HT-29 (cell line): ENCODE measurements around the gene DEXI. TPM values are rescaled to one million over a fixed set of nuclear protein-coding genes. Genes with fewer than 3 reads are reported as not detected.
"Not testable (repeated sequence)": the region's sequence is repeated elsewhere in the genome, so short reads cannot be mapped to it uniquely, and the experiment has no call there.

Experiments
- DNase-seq: peaks from one replicate; pipeline ENCODE4 v3.0.0-alpha.2; 2015; ENCODE audit warnings: low spot score
- total RNA-seq: library from RNA; depleted of rRNA; stranded (reverse); fragments of >200 nt; shearing (Covaris generic); gene quantifications from 2 replicates; pipeline ENCODE4 v1.2.3, GENCODE V29; 2014

The DEXI gene
- total RNA-seq, 1 experiment from 2014 or later, result 54.8 TPM

DNA sequence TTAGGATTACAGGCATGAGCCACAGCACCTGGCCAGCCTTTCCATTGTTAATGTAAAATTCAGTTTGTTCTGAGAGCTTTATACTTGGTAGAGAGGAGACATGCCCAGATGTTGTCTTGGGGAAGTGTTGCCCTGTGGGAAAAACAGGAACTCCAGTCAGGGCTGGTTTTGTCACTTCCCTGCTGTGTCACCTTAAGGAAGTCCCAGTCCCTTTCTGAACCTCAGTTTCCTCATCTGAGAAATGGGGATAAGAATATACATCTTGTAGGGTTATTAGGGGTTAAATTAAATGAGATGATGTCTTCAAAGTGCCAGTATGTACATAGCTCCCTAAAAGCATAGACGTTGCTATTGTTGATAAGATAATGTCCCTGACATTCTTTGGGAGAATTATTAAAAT lies 27.3 kb upstream of the DEXI start:
- no peak for DNase-seq

DNA sequence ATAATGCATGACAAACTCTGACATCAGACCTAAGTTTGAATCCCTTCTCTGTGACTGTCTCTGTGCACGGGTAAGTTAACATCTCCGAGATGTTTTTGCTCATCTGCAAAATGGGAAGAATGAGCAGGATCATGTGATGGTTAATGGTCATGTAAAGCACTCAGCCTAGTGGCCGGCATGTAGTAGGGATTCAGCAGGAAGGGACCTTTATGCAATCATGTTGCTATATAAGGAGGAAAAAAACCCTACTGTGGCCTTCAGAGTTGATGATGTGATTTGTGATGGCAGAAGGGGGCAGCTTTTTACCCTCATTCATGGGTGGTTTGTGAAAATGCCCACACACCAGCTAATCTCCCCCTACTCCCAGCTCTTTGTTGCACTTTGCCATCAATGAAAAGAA lies 26.2 kb upstream of the DEXI start:
- DNase-seq, result no peak

DNA sequence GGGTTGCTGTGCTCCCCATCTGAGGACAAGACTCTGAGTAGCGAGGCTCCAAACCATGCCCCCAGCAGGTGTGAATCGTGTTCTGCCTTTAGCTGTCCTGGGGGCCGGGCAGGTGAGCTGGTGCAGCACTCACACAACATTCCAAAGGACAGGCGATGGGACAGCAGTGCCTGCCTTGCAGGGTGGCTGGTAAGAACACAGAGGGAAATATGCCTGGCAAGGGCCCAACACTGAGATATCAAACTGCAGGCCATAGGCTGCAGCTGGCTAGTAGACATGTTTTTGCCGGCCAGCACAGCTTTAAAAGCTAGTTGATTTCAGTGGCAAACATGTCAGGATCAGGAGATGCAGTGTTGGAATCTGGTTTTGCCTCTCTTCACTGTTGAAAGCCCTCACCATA lies 25.7 kb upstream of the DEXI start:
- no peak for DNase-seq

DNA sequence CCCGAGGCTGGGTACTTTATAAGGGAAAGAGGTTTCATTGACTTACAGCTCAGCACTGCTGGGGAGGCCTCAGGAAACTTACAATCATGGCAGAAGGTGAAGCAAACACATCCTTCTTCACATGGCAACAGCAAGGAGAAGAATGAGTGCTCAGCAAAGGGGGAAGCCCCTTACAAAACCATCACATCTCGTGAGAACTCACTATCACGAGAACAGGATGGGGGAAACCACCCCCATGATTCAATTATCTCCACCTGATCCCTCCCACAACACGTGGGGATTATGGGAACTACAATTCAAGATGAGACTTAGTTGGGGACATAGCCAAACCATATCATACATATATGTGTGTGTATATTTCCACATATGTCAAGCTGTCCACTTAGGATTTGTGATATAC lies 24.3 kb upstream of the DEXI start:
- not testable (repeated sequence) for DNase-seq

DNA sequence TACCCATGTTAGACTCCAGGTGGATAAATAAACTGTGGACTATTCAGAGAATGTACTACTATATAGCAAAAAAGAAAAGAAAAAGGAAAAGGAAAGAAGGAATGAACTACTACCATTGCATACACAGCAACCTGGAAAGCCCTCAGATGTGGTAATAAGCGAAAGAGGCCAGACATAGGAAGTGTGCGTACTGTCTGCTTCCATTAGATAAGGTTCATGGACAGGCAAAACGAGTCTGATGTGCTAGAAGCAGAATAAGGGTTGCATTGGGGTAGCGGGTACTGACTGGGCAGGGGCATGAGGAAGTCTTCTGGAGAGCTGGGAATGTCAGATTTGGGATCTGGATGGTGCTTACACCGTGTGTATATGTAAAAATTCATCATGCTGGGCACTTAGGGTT lies 23.9 kb upstream of the DEXI start:
- no peak for DNase-seq

DNA sequence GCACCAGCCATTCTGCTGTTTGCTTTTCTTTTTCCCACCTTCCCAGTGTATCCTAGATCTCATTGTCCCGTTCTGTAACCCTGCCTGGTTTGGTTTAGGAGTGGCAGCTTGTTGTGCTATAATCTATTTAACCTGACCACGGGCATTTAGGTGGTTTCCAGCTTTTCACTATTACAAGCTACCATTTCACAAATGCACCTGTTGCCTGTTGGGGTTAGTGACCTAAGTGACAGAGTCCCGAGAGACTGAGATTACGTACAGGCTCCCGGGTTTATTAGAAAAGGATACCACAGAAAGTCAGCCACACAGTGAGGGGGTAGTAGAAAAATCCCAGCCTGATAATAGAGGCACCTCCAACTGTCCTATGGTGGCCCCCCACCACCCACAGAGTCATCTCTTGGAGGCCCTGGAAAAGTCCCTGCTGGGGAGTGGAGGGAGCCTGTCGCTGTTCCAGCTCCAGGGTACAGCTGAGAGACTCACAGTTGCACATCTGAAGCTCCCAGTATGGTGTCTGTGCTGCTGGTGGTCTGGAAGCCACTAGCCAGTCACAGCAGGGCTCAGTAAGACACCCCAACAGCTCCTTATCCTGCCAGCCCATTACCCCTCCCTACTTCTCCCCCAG lies 23.3 kb upstream of the DEXI start:
- DNase-seq, result no peak

DNA sequence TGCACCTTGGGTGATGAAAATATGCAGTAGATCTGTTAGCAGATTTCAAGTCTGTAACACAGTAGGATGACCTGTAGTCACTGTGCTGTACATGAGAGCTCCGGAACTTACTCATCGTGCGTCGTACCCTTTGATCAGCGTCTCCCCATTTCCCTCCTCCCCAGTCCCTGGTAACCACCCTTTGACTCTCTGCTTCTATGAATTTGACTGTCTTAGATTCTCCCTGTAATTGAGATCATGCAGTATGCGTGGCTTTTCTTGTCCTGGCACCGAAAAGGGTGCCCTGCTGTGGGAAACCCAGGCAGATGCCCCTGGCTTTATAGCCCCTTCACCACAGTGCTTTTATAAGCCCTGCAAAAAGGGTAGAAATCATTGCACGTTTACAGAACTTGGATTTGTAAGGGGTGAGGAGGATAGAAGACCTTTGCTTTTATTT lies 22.6 kb upstream of the DEXI start:
- DNase-seq, result no peak

DNA sequence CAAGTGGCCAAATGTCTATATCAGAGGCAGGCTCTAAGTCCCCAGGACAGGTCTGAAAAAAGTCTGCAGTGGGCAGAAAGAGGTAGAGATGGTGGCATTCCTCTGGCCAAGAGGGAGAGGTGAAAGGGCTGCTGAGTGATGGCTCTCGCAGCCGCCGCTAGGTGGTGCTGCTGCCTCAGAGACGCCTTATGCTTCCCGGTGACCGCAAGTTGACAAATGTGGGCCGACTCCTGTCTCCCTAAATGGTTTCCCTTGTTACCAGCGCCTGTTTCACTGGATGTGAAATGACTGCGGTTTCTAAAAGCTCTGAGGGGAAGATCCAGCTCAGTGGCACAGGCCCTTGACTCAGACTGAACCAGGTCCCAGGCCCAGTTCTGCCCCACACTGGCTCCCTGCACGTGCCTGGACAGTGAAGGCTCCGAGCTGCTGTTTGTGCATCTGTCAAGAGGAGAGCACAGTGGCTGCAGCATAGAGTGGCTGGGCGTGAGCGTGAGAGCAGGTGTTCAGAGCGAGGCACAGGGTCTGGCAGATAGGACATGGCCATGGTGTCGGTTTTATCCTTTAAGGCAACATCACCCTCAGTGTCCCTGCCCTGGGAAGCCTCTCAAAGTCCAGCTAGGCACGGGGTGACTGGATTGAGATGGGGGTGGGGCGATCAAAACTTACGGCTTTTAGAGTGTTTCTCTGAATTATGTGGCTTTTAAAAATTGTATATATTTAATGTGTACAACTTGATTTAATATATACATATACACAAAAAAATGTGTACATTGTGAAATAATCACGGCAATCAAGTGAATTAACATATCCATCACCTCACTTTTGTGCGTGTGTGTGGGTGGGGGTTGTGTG lies 22.0 kb upstream of the DEXI start:
- DNase-seq, result peak; percentile 77

DNA sequence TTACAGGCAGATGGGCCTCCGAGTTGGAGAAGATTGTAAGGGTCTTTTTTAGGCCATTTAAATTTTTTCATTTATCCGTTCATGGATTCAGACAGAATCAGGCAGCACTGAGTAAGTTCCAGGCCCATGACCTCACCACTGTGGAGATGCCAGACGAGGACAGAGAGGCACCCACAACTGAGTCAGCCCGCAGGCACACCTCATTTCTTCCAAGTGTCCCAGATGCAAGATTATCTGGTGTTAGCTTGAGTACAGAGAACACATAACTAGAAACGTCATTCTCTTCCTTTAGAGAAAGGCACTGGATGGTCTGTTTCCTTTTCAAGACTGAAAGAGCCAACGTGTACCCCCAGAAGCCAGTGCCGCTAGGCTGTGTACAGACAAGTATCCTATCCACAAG lies 19.0 kb upstream of the DEXI start:
- DNase-seq, result no peak

DNA sequence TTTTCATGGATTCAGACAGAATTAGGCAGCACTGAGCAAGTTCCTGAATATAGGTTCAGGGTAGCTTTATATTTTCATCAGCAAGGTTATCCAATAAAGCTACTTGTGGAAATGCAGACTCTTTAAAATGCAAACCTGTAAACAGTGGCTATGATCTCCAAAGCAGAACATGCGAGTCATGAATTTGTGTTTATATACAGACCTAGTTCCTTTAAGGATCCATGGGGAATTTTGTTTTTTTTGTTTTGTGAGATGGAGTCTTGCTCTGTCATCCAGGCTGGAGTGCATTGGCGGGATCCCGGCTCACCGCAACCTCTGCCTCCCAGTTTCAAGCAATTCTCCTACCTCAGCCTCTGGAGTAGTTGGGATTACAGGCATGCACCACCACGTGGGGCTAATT lies 16.9 kb upstream of the DEXI start:
- no peak for DNase-seq

DNA sequence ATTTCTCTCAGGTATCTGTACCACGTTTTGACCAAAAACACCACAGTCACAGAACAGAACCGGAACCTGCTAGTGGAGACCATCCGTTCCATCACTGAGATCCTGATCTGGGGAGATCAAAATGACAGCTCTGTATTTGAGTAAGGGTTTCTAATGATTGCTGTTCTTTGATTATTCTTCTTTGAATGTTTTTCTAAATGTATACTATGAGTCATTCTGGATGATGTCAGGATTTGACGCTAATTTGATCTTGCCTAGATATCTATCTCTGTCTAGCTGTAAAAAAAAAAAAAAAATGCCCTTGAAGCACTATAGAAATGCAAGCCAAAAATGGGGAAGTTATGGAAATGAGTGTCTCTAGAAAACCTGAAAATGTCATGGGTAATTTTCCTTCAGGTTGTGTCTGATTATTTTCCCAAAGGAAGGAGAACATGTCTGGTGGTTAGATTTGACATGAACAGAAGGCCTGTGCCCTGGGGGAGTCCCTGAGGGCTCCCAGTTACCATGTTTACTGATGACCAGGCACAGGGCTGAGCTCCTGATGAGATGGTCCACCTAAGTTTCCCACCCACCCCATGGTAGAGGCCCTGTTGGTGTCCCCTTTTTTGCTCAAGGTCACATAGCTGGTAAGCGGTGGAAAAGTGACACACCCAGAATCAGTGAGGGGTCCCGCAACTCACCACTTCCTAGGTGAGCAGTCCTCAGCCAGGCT lies 15.7 kb upstream of the DEXI start:
- no peak for DNase-seq

DNA sequence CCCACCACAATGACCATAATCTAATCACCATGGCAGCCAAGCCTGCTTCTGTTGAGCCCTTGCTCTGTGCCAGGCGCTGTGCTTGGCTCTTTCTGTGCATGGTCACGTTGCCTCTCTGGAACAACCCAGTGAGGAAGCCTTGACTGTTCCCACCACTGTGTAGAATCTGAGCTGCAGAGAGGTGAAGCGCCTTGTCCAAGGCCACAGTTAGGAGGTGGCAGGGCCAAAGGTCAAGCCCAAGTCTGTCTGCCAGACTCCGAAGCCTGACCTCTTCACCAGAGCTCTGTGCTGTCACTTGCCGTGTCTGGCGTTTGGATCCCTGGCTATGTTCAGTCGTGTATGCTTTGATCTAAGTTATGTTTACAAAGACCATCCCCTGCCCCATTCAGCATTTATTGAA lies 12.6 kb upstream of the DEXI start:
- DNase-seq, result no peak

DNA sequence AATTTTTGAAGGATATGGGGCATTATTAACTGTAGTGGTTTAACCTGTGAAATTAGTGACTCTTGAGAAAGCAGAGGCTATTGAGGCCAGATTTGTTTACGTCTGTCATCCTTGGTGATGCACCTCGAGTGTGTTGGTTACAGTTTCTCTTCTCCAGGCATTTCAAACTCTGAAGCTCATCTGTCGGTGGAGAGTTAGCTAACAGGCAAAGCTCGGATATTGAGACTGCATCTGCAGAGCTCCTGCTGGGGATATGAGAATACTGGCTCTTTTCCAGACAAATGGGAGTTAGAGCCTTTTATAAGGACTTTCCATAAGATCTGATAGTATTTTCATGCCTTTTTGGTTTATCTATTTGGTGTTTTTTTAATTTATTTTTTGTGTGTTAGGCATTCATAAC lies 8.8 kb upstream of the DEXI start:
- no peak for DNase-seq

DNA sequence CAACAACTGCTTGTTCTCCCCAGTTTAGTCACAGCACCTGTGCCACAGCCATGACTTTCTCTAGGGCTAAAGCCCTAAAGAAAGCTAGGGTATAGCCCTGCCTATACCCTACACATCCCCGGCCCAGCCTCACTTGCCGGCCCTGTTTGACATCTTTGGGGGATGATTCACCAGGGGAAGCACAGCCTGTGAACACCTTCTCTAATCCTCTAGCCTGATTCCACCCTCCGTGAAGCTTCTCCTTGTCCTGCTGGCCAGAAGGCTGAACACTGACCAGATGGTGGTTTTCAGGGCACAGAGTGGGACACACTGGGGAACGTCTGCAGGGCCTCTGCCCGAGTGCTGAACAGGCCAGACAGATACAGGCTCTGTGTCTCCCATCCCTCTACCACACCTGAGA lies 8.1 kb upstream of the DEXI start:
- DNase-seq, result no peak

DNA sequence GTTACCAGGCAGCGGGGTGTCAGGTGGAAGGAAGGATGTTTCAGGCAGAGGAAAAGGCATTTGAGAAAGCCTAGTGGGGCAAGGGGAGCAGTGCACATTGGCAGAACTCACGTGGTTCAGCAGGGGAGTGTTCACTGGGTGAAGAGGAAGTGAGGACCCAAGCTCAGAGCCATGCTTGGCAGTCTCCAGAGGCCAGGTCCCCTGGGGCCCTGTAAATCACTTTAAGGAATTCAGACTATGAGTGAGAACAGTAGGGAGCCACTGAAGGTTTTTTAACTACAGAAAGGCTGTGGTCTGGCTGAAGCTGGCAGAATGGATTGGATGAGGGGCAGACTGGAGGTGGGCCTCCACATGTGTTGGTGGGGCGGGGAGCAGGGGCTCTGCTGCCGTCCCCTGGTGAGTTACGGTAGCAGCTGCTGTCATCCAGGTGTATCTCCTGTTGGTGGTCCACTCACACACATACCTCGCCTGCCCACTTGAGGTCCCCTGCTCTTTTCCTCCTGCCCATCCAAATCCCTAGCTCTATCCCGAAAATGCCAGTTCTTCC lies 7.2 kb upstream of the DEXI start:
- DNase-seq, result no peak

DNA sequence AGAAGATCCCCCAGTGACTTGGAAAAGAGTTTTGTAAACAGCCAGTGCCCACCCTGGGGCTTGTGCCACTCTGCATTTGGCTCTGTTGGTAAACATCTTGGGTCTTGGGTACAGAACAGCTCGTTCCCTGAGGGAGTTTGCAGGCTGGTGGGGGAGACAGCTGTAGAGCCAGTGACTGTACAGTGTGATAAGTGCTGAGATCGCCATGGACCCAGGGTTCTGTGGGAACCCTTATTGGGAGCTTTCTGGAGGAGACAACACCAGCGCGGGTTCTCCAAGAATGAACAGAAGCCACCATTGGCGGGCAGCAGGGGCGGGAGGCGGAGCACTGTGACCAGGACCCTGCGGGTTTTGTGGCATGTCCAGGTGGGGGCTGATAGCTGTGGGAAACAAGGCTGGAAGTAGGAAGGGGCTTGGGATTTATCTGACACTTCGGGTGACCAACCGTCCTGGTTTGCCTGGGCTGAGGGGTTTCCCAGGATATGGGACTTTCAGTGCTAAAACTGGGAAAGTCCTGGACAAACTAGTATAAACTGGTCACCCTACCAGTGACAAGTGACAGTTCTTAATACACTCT lies 5.0 kb upstream of the DEXI start:
- DNase-seq, result no peak

DNA sequence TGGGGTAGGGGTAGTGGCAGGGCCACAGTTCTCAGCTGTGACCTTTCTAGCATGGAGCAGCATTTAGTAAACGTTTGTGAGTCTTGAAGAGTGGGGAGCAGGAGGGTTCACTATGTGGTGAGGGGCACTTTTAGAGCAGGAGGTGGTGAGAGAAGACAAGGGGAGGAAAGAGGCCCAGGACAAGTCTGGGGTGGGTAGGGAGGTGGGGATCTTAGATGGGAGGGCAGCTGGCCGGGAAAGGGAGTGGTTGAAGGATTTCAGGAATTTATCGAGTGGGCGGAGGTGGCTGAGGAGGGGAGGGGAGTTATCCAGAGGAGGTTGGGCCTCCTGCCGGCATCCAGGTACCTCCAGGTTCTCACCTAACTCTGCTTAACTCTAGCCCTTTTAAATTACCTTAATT lies 4.0 kb upstream of the DEXI start:
- peak; percentile 46 for DNase-seq

DNA sequence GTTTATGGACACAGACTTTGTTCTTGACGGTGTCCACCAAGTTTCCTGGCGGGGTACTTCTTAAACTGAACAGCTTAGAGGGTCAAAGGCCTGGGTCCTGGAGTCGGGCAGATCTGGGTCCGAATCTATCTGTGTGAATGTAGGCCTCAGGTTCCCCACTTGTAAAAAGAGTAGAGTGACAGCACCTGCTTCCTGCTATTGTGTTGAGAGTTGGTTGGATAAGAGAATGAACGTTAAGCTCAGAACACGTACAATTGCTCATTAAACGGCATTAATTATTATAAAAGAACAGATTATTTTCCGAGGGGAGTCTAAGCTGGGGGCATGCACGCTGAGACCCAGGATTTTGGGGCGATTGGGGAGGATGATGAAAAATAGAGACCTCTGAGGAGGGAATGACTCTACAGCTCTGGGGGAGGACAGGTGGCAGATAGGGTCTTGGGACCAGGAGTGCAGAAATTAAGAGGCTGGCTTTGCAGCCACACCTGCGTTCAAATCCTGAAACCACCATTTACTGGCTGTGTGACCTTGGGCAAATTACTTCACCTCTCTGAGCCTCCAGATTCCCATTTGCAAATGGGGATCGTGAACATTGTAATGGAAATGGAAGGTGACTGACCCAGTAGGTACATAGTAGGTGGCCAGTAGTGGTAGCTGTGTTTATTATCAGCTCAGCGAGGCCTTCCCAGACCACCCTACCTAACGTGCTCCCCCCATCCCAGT lies 3.0 kb upstream of the DEXI start:
- peak; percentile 11 for DNase-seq

DNA sequence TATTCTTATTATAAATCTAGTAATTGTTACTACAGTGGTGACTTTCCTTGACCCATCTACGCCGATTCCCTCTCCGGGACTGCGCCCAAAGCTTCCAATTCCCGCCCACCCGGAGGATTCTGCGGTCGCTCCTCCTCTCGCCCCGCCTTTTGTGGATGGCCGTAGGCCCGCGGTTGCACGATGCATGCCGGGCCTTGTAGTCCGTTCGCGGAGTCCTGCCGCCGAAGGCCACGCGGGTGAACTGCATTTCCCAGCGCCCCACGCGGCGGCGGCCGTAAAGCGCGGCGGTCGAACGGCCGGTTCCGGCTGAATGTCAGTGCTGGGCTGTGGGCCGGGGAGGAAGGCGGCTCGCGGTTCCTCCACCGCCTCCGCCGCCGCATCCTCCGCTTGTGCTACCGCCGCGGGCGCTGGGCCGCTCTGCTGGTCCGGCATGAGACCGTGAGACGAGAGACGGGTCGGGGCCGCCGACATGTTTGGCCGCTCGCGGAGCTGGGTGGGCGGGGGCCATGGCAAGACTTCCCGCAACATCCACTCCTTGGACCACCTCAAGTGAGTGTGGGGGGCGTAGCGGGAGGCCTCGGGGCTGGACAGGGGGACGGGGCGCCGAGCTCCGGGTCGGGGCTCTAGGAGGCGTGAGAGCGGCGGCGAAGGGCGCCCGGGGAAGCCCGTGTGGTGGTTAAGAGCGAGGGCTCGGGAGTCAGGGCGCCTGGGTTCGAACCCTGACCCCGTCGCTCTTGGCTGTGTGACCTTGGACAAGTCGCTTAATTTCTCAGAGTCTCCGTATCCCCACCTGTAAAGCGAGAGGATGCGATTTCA lies 2.2 kb upstream of the DEXI start, which contains the start of gene CLEC16A:
TSS of gene CLEC16A (plus strand) at position 316 of the 816 bp plus-strand sequence. CDS start at position 470, 154 bp downstream.
- DNase-seq, result peak; percentile 95

DNA sequence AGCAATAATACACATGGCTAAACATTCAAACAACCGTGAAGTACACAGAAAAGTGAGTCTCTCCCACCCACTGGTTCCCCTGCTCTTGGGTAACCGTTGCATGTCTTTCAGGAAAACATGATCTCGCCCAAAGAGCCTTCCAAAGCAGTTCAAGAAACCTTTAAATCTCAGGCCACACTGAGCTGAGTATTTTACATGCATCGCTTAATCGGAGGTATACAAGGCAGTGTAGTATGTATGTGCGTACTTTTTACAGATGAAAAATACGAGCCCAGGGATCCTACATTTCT lies 741 bp upstream of the DEXI start:
- no peak for DNase-seq

DNA sequence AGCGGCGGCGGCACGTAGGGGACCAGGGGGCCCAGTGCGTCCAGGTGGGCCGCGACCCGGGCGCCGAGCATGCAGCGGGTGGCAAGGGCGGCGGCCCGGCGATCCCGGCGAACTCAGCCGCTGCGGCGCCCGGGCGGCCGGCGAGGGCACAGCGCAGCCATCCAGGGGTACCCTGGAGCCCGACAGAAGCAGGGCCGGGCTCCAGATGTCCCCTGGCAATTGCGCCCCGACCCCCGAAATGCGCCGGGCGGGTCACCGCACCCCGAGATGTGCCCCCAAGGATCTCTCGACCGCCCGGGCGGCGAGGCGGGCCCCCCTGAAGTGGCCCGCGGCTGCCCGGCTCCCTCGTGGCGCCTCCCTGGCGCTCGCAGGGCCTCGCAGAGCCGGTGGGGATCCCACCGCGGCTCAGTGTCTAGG lies 325 bp downstream of the DEXI start:
- not testable (repeated sequence) for DNase-seq
